H1 (cell line): ENCODE data around the gene TP53I13. TPM values are rescaled to one million over a fixed set of nuclear protein-coding genes. Genes with fewer than 3 reads are reported as not detected.

Source experiments
- CTCF ChIA-PET: fragments of 300-600 bp; sonication (Branson Sonifier 250); formaldehyde crosslinking; loops from one replicate; lab custom pipeline; 2021; ENCODE audit not compliant: partially characterized antibody; lab: Charles Lee
- POLR2A ChIA-PET: fragments of 300-600 bp; sonication (Branson Sonifier 250); formaldehyde crosslinking; loops from one replicate; lab custom pipeline; 2021; ENCODE audit warnings: inconsistent platforms; ENCODE audit not compliant: partially characterized antibody; lab: Charles Lee
- DNase-seq, 2 experiments: peaks; one replicate each; pipeline versions ENCODE4 v3.0.0 to v3.0.0-alpha.2; 2010 to 2022; ENCODE audit warnings: low spot score in 2 of 2, low read depth in 1 of 2, mixed read lengths in 1 of 2
- FAIRE-seq: peaks from 2 replicates; lab custom pipeline; 2011; peaks lifted over from hg19 to GRCh38; lab: Jason Lieb, UNC
- H2AFZ ChIP-seq: 2 replicates; pipeline ENCODE4 v1.8.1; 2012; ENCODE audit warnings: low read length, inconsistent platforms
- H2AK5ac ChIP-seq: 2 replicates; pipeline ENCODE4 v1.6.1; 2013; ENCODE audit warnings: low read depth, low read length
- H2BK120ac ChIP-seq: replicated peaks from 2 replicates; pipeline ENCODE3; 2013; ENCODE audit warnings: low read depth, low read length, inconsistent platforms
- H2BK12ac ChIP-seq: 2 replicates; pipeline ENCODE4 v1.6.1; 2013; ENCODE audit warnings: low read depth, low read length
- H2BK15ac ChIP-seq: 2 replicates; pipeline ENCODE4 v1.6.1; 2013; ENCODE audit warnings: low read length
- H2BK20ac ChIP-seq: 2 replicates; pipeline ENCODE4 v1.6.1; 2013; ENCODE audit warnings: low read length
- H2BK5ac ChIP-seq: 2 replicates; pipeline ENCODE4 v1.6.1; 2013; ENCODE audit warnings: low read depth, low read length
- H3K14ac ChIP-seq: 2 replicates; pipeline ENCODE4 v1.6.1; 2013; ENCODE audit warnings: inconsistent platforms; ENCODE audit not compliant: insufficient read length
- H3K18ac ChIP-seq: 2 replicates; pipeline ENCODE4 v1.6.1; 2013; ENCODE audit warnings: low read length; ENCODE audit errors: extremely low read depth
- H3K23ac ChIP-seq: 2 replicates; pipeline ENCODE4 v1.6.1; 2013; ENCODE audit warnings: inconsistent platforms; ENCODE audit not compliant: insufficient read length
- H3K23me2 ChIP-seq: 2 replicates; pipeline ENCODE4 v1.6.1; 2013; ENCODE audit warnings: low read depth, low read length
- H3K27ac ChIP-seq: 2 replicates; pipeline ENCODE4 v1.6.1; 2011; ENCODE audit warnings: low read depth, low read length, inconsistent platforms
- H3K27me3 ChIP-seq, 4 experiments: replicated peaks in 1 of 4; 1 replicate in 1 of 4; 2 replicates in 3 of 4; pipeline versions ENCODE4 v1.6.1 to v1.8.1; 2011 to 2013; ENCODE audit warnings: low read length in 3 of 4, mild to moderate bottlenecking in 3 of 4, inconsistent platforms in 2 of 4, mixed read lengths in 2 of 4, moderate library complexity in 1 of 4; ENCODE audit not compliant: control insufficient read depth in 3 of 4, insufficient read depth in 3 of 4; ENCODE audit errors: extremely low read depth in 1 of 4
- H3K36me3 ChIP-seq, 4 experiments: 2 replicates each; pipeline versions ENCODE4 v1.6.1 to v1.8.1; 2011 to 2013; ENCODE audit warnings: mild to moderate bottlenecking in 4 of 4, low read length in 3 of 4, moderate library complexity in 2 of 4, control low read depth in 1 of 4, inconsistent platforms in 1 of 4; ENCODE audit not compliant: insufficient read depth in 4 of 4, control insufficient read depth in 2 of 4
- H3K4ac ChIP-seq: replicated peaks from 2 replicates; pipeline ENCODE3; 2013; ENCODE audit warnings: low read length, low read depth, mixed read lengths, inconsistent platforms; ENCODE audit not compliant: insufficient read length
- H3K4me1 ChIP-seq, 4 experiments: replicated peaks in 1 of 4; 1 replicate in 1 of 4; 2 replicates in 3 of 4; pipeline versions ENCODE4 v1.6.1 to v1.8.1; 2011 to 2013; ENCODE audit warnings: low read length in 3 of 4, inconsistent platforms in 2 of 4, mixed read lengths in 1 of 4; ENCODE audit not compliant: insufficient read depth in 4 of 4, control insufficient read depth in 3 of 4
- H3K4me2 ChIP-seq, 2 experiments: 2 replicates each; pipeline versions ENCODE4 v1.6.1 to v1.8.1; 2011 to 2013; ENCODE audit warnings: low read depth in 2 of 2, low read length in 2 of 2, control low read depth in 1 of 2, inconsistent platforms in 1 of 2, mild to moderate bottlenecking in 1 of 2; ENCODE audit not compliant: insufficient read depth in 1 of 2
- H3K4me3 ChIP-seq, 4 experiments: fragments of 200-600, 300-600 bp in 1 of 4; sonication (generic), shearing (Covaris generic), sonication (Bioruptor Twin) in 1 of 4; 2 replicates each; pipeline versions ENCODE4 v1.5.1 to v1.8.1; 2011 to 2016; ENCODE audit warnings: low read length in 4 of 4, low read depth in 3 of 4, control low read depth in 2 of 4, inconsistent platforms in 2 of 4, mild to moderate bottlenecking in 2 of 4, mixed read lengths in 1 of 4, moderate library complexity in 1 of 4; ENCODE audit not compliant: insufficient read depth in 2 of 4; ENCODE audit errors: extremely low read depth in 1 of 4
- H3K56ac ChIP-seq: replicated peaks from 2 replicates; pipeline ENCODE3; 2013; ENCODE audit warnings: low read depth, mild to moderate bottlenecking, mixed read lengths, low read length, inconsistent platforms; ENCODE audit not compliant: insufficient read length
- H3K79me1 ChIP-seq: 2 replicates; pipeline ENCODE4 v1.6.1; 2013; ENCODE audit warnings: low read depth, low read length, control low read depth
- H3K79me2 ChIP-seq, 2 experiments: 2 replicates each; pipeline versions ENCODE4 v1.6.1 to v1.8.1; 2012 to 2013; ENCODE audit warnings: low read length in 2 of 2, mild to moderate bottlenecking in 2 of 2, inconsistent platforms in 1 of 2; ENCODE audit not compliant: insufficient read depth in 2 of 2, control insufficient read depth in 1 of 2
- H3K9ac ChIP-seq, 4 experiments: replicated peaks in 1 of 4; 1 replicate in 1 of 4; 2 replicates in 3 of 4; pipeline versions ENCODE4 v1.6.1 to v1.8.1; 2011 to 2013; ENCODE audit warnings: low read depth in 3 of 4, low read length in 3 of 4, control low read depth in 2 of 4, mild to moderate bottlenecking in 2 of 4, moderate library complexity in 2 of 4, inconsistent platforms in 1 of 4; ENCODE audit errors: extremely low read depth in 1 of 4
- H3K9me3 ChIP-seq, 2 experiments: 2 replicates each; pipeline versions ENCODE4 v1.6.1 to v1.8.1; 2012 to 2013; ENCODE audit warnings: mild to moderate bottlenecking in 2 of 2, moderate library complexity in 2 of 2, control low read depth in 1 of 2, inconsistent platforms in 1 of 2, low read depth in 1 of 2, low read length in 1 of 2, mixed read lengths in 1 of 2; ENCODE audit not compliant: insufficient read depth in 2 of 2
- H4K20me1 ChIP-seq, 2 experiments: replicated peaks in 1 of 2; 2 replicates each; pipeline versions ENCODE3 to v1.8.1; 2011 to 2013; ENCODE audit warnings: inconsistent platforms in 2 of 2, low read length in 2 of 2, mild to moderate bottlenecking in 1 of 2; ENCODE audit not compliant: insufficient read depth in 2 of 2, control insufficient read depth in 1 of 2
- H4K5ac ChIP-seq: 2 replicates; pipeline ENCODE4 v1.6.1; 2013; ENCODE audit warnings: low read length, low read depth, mixed read lengths, inconsistent platforms; ENCODE audit not compliant: insufficient read length
- H4K8ac ChIP-seq: 2 replicates; pipeline ENCODE4 v1.8.0; 2013; ENCODE audit warnings: mild to moderate bottlenecking, moderate library complexity, low read length, inconsistent platforms; ENCODE audit not compliant: insufficient read depth; ENCODE audit errors: extremely low read depth
- H4K91ac ChIP-seq: replicated peaks from 2 replicates; pipeline ENCODE3; 2013; ENCODE audit warnings: low read length, mixed read lengths, inconsistent platforms; ENCODE audit not compliant: insufficient read length
- EP300 ChIP-seq, 2 experiments: IDR thresholded peaks; 1 replicate in 1 of 2; 2 replicates in 1 of 2; pipeline ENCODE4 v1.6.1; 2011 to 2012; ENCODE audit warnings: low read depth in 2 of 2, low read length in 2 of 2, mild to moderate bottlenecking in 2 of 2, borderline replicate concordance in 1 of 2, inconsistent platforms in 1 of 2, moderate library complexity in 1 of 2
- KDM4A ChIP-seq: IDR thresholded peaks from one replicate; pipeline ENCODE4 v1.7.1; 2012; ENCODE audit warnings: low read depth, mild to moderate bottlenecking, moderate library complexity, low read length, inconsistent platforms; ENCODE audit not compliant: severe bottlenecking
- POLR2A ChIP-seq, 2 experiments: IDR thresholded peaks; 1 replicate in 1 of 2; 2 replicates in 1 of 2; pipeline ENCODE4 v1.6.1; 2011; ENCODE audit warnings: low read depth in 2 of 2, low read length in 2 of 2, mild to moderate bottlenecking in 2 of 2; ENCODE audit errors: control extremely low read depth in 1 of 2
- SAP30 ChIP-seq: fragments of 300-600 bp; sonication (generic); IDR thresholded peaks from 2 replicates; pipeline ENCODE4 v1.7.1; 2012; ENCODE audit warnings: low read length, moderate library complexity, mild to moderate bottlenecking, inconsistent platforms; ENCODE audit not compliant: insufficient read depth, insufficient replicate concordance
- SIN3A ChIP-seq, 2 experiments: IDR thresholded peaks in 1 of 2; conservative IDR thresholded peaks in 1 of 2; 2 replicates each; pipeline ENCODE4 v1.6.1; 2011 to 2012; ENCODE audit warnings: low read length in 2 of 2, improper control_type of control experiment in 1 of 2, low read depth in 1 of 2, mild to moderate bottlenecking in 1 of 2
- SP2 ChIP-seq: IDR thresholded peaks from 2 replicates; pipeline ENCODE4 v1.6.1; 2012; ENCODE audit warnings: mild to moderate bottlenecking, low read length, inconsistent platforms
- TAF7 ChIP-seq: optimal IDR thresholded peaks from 2 replicates; pipeline ENCODE3; 2011; ENCODE audit warnings: low read depth, mild to moderate bottlenecking, inconsistent platforms, low read length, moderate library complexity, borderline replicate concordance
- TCF12 ChIP-seq: IDR thresholded peaks from 2 replicates; pipeline ENCODE4 v1.6.1; 2011; ENCODE audit warnings: low read depth, mild to moderate bottlenecking, low read length
- ZNF274 ChIP-seq: IDR thresholded peaks from 2 replicates; pipeline ENCODE4 v1.7.0; 2012; ENCODE audit warnings: low read length, borderline replicate concordance; ENCODE audit errors: extremely low read depth
- WGBS, 2 experiments: shearing (Covaris generic) in 1 of 2; methylation state at CpG; one replicate each; pipeline versions ENCODE4 v1.1.6 to v1.1.7; 2013 to 2015; ENCODE audit warnings: low lambda C conversion rate in 2 of 2, mixed read lengths in 2 of 2, inconsistent platforms in 1 of 2, low coverage in 1 of 2, missing lambda C conversion rate in 1 of 2; ENCODE audit not compliant: insufficient replicate concordance in 2 of 2, insufficient coverage in 1 of 2, insufficient read length in 1 of 2; ENCODE audit errors: extremely low coverage in 1 of 2, missing lambda C conversion rate in 1 of 2; 5-methylcytosine and 5-hydroxymethylcytosine counted together
- polyA plus RNA-seq, 7 experiments: library from polyadenylated mRNA; depleted of rRNA in 3 of 7; stranded (reverse) in 5 of 7; unstranded in 2 of 7; fragments of >200 nt in 5 of 7; fragments of 200-250 nt in 2 of 7; gene quantifications; 1 replicate in 5 of 7; 2 replicates in 1 of 7; 4 replicates in 1 of 7; pipeline versions ENCODE4 v1.2.1 to v1.2.3, GENCODE V29; 2011 to 2013; ENCODE audit warnings: missing spikeins in 2 of 7, mixed read lengths in 2 of 7
- total RNA-seq: library from RNA; stranded (reverse); fragmentation: NEBNext Ultra II Directional; extraction: Animal tissue kit (Norgen Biotek cat#: 25700); gene quantifications from 2 replicates; pipeline ENCODE4 v1.2.1, GENCODE V29; 2021
- TF ChIP-seq, protein P1 (sequence below): IDR thresholded peaks from 2 replicates; pipeline ENCODE4 v1.6.1; 2012; ENCODE audit warnings: inconsistent platforms

The TP53I13 gene
- total and polyA plus RNA-seq, 2 of the 8 experiments (the other 6 are each of a cell fraction or from before 2014, with no cell fraction given) = 22.4 to 35.7 TPM

DNA sequence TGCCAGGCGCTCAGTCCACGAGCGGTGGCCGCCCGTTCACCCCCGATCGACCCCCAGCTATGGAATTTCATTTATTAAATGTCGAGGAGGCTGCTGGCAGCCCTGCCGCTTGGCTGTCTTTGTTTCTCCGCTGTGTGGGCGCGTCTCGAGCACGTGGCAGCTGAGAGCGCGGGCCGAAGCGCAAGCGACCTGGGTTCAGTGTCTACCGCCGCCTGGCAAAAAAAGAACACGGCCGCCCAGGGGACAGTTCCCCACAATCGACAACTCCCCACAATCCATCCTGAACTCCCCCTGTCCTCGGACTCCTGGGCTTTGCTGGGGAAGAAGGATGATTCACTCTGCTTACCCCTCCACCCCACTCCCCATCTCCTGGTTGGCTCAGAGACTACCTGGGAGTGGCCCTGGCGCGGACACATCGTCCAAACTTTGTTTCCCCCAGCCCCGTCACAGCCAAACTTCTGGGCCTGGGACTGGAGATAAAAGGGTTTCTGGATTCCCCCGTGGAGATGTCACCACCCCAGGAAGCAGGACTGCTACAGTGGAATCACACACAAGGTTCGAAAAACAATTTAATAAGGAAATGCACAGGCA is 22.7 kb downstream of the TP53I13 start:
- Histone ChIP-seq H4K5ac (peak overlapping the region; percentile 65), H3K14ac (no peak overlapping the region), H4K20me1 (peaks cover 12 to 30% of the 10 kb centered on the region in 2 experiments), H4K8ac (no peak overlapping the region), H3K4me2 (peak overlapping the region; percentile 80 to 93), H3K27me3 (peaks cover 0 to 6% (median 5%) of the 10 kb centered on the region in 4 experiments; a peak in 2 of 7 replicates), H3K27ac (0 out of 2 replicates have a peak overlapping the region, but pooled peaks have one; percentile 25), H3K79me1 (peaks cover 14% of the 10 kb centered on the region), H3K9me3 (no peaks in the 10 kb centered on the region), H3K36me3 (no peaks in the 10 kb centered on the region), H2BK20ac (no peak overlapping the region), H2AFZ (peak overlapping the region; percentile 77; the same call in 1 of the 2 replicates), H3K4me1 (peaks cover 0 to 49% (median 36%) of the 10 kb centered on the region in 4 experiments; a peak in 6 of 7 replicates), H3K56ac (peak overlapping the region; percentile 59), H3K9ac (peak overlapping the region in 3 of 4 experiments; percentile 6 to 31 (median 28); a peak in 4 of 7 replicates), H2BK12ac (peak overlapping the region; percentile 68; the same call in 1 of the 2 replicates), H3K23ac (no peak overlapping the region), H2BK15ac (0 out of 2 replicates have a peak overlapping the region, but pooled peaks have one; percentile 83), H3K4me3 (peak overlapping the region; percentile 56 to 76 (median 64)), H3K18ac (peak overlapping the region; percentile 93), H2BK5ac (peak overlapping the region; percentile 75; the same call in 1 of the 2 replicates), H3K4ac (no peak overlapping the region), H2BK120ac (no peak overlapping the region), H3K23me2 (peaks cover 36% of the 10 kb centered on the region; the same call in 1 of the 2 replicates), H2AK5ac (no peak overlapping the region), H3K79me2 (peaks cover 0 to 40% of the 10 kb centered on the region in 2 experiments; a peak in 2 of 4 replicates), H4K91ac (peak overlapping the region; percentile 75)
- ChIA-PET CTCF (interaction anchor here (0.6 to 5.0 kb wide), 13 partner anchors 15 to 553 kb away, joined by 3 to 167 read pairs (median 4); partner anchors contain the start of genes CORO6 and TP53I13), POLR2A (interaction anchor here (0.6 to 3.6 kb wide), 11 partner anchors 10 to 298 kb away, joined by 3 to 30 read pairs (median 6); partner anchors contain the start of genes NUFIP2 and TAOK1)
- DNase-seq = no peak
- no peak for FAIRE-seq
- 1% methylated on average over 24 of the region's 31 CpGs; no CpG with 5 or more reads in 1 of the 2 experiments for WGBS, 2 experiments
- TF ChIP-seq KDM4A (peak; percentile 95), EP300 (IDR thresholded peaks at IDR 0.05; ENCODE audit: borderline replicate concordance in 1 of 2, low read depth in 2 of 2, low read length in 2 of 2) (no peak), ZNF274 (no peak), TAF7 (no peak), SP2 (no peak), SIN3A (conservative IDR thresholded peaks at IDR 0.05 in 1 of 2, IDR thresholded peaks at IDR 0.05 in 1 of 2; ENCODE audit: low read depth in 1 of 2, low read length in 2 of 2) (peak in 1 of 2 experiments; percentile 10; a peak in 1 of 4 replicates), SAP30 (peak; percentile 90), POLR2A (IDR thresholded peaks at IDR 0.05; ENCODE audit: control extremely low read depth in 1 of 2, low read depth in 2 of 2, low read length in 2 of 2) (peak in 1 of 2 experiments; percentile 24; a peak in 1 of 3 replicates), TCF12 (no peak)
- TF ChIP-seq, protein P1, sequence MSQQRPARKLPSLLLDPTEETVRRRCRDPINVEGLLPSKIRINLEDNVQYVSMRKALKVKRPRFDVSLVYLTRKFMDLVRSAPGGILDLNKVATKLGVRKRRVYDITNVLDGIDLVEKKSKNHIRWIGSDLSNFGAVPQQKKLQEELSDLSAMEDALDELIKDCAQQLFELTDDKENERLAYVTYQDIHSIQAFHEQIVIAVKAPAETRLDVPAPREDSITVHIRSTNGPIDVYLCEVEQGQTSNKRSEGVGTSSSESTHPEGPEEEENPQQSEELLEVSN = peak; percentile 93
